ENCODE results near the gene BCOR.
A peak's percentile ranks its signal among the peaks of the same experiment; 100 is the strongest.

Gene BCOR

GRCh38 chrX:40097141-40097503 is 636 bp downstream of the BCOR start:
- peak in 1 of 4 experiments; percentile 41 for DNase-seq

DNA sequence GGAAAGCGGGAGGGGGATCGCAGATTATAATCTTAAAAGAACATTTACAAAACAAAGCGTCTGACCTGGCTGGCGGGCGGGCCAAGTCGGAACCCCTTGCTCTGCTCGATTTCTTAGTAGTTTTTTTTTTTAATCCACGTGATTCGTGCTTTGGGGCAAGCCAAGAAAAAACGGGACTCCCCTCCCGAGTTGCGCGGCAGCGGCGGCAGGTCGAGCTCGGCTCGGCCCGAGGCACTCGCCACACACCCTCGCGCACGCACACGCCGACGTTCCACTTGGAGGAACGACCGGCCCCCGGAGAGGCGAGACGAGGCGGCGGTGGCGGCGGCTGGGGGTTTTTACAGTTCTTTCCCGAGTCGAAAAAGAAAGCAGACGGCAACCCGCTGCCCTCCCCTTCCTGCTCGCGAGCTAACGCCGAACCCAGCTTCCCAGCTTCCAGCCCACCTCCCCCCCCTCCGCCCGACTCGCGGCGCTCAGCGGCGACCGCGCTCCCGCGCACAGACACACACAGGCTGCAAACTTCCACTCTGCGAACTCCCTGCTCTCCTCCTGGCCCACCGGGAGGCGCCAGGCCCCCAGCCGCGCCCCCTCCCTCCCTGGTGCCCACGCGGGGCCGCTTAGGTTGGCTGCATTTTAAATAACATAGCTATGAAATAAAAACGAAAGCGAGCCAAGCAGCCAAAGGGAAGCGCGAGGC is 1.2 kb downstream of the BCOR start:
- peak; percentile 26 to 54 (median 46) for DNase-seq

GRCh38 chrX:40095583-40096394 is 2.0 kb downstream of the BCOR start:
- DNase-seq = peak in 1 of 4 experiments; percentile 18

- DNase-seq = no peak
Observed at GRCh38 chrX:40094900-40095582, 2.7 kb downstream of the BCOR start.

GRCh38 chrX:40094041-40094899 is 3.5 kb downstream of the BCOR start:
- peak in 1 of 4 experiments; percentile 16 for DNase-seq

GRCh38 chrX:40093586-40093985 is 4.2 kb downstream of the BCOR start:
- DNase-seq = no peak

GRCh38 chrX:40092808-40093435 is 4.8 kb downstream of the BCOR start:
- no peak for DNase-seq

DNA sequence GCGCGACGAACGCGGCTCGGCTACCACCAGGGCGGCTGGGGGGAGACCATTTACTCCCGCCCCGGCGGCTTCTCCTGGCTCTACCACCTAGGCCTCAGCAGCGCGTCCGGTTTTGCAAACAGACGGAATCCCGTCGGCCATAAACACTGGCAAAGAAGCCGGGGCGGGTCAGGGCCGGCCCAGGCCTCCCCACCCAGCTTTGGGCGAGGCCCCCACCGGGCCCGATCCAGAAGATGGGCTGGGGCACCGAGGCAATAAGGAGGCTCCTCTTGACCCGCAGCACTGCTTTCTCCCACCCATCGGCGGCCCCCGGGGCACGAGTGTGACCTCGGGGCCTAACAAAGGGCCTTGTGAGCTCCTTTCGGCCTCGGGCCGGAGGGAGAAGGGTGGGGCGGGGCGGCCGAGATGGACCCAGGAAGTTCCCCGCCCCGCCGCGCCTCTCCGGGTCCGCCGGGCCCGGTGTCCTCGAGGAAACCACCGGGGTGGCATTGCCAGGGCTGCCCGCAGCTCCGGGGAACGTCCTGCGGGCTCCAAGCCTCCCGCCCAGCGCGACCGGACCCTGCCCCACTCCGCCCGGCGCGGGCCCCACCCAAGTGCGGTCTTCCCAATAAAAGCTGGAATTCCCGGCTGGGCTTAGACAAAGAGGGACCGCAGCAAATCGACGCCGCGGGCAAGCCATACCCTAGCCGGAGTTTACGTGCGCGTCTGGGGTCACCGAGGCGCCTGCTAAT is 5.9 kb downstream of the BCOR start:
- no peak for DNase-seq

GRCh38 chrX:40090961-40091360 is 6.8 kb downstream of the BCOR start:
- no peak for DNase-seq

GRCh38 chrX:40090050-40090804 is 7.5 kb downstream of the BCOR start:
- no peak for DNase-seq

GRCh38 chrX:40088803-40089540 is 8.8 kb downstream of the BCOR start:
- DNase-seq = no peak

- no peak for DNase-seq
Observed at GRCh38 chrX:40088299-40088625, 9.5 kb downstream of the BCOR start.

GRCh38 chrX:40087425-40088298 is 10.1 kb downstream of the BCOR start:
- DNase-seq = no peak

DNA sequence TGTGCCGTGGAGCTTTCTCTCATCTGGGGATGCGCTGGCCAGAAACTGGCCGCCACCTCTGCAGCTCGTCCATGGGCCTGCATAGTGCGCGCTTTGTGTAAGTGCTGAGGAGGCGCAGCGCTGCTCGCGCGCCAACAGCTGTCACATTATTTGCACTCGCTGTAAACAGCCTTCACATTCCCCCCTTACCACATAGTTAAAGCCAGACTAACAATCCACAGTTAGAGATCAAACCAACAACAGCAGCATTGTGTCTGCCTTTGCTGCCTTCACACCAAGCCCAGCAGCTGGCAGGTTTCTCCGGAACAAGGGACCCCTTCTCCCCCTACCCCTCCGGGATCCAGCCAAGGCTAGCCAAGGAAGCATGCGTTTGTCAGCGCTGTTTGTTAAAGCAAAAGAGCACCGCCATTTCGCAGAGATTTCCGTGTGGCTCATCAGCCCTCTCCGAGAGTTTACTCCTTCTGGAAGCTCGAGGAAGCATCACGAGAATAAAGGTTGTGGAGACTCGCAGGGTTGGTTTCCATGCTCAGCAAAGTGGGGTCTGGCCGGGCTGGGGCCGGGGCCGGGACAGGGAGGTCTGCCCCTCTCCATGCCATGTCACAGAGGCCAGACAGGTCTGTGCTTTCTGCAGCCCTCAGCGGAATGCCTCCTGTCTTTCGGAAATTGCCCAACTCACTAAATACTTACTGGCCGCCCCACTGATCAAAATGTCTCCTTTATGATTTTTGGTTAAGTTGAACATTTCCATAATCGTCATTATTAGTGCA is 11.0 kb downstream of the BCOR start:
- no peak for DNase-seq

GRCh38 chrX:40085714-40086113 is 12.0 kb downstream of the BCOR start:
- no peak for DNase-seq

DNA sequence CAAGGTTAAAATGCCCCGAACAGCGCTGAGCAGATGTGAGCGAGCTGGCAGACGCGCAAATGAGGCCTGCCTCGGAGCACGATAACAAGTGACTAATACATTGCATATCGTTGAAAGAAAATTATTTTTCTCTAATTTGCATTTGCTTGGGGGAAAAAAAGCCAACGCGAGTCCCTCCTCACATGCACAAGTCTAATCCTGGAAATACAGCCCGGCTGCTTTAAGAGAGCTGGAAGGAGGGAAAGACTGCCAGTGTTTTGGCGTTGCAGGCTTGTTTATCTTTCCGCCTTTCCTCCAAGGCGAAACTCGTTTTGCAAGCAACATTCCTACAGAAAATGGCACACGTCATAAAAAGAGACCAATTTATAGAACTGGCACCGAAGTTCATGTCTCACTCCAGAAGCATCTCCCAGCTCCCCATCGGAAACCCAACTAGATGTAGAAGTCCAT is 12.6 kb downstream of the BCOR start:
- no peak for DNase-seq

DNA sequence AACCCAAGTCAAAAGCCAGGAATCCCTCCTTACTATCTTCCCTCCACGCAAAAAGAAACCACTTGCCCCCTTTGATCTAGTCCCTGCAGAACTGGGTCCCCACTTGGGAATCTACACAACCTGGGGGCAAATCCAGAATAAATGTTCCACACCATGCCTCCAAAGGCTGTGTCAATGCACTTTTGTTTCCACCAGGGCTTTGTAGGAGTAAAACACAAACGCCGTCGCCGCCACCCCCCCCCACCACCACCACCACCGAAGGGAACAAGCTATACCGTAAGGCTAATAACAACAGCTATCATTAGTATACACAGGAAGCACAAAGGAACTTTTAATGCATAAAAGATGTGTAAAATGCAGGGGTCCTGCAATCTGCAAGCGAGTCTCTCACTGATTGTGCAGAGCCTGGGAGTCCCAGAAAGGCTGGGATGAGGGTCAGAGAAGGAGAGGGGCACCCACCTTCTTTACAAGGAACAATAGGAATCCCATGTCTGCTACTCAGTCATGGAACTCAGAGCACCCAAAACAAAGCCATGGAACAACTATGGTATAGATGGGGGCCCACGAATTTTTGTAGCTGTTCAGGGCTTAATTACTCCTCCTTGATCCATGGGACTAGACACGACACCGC is 13.2 kb downstream of the BCOR start:
- DNase-seq = no peak

GRCh38 chrX:40083979-40084359 is 13.8 kb downstream of the BCOR start:
- DNase-seq = no peak
